Parathyroid adenoma (tissue), 2 donors: ENCODE data around the gene TDP1.

Experiments
- H2AFZ ChIP-seq: fragments of 300-600 bp; sonication (generic); one replicate; pipeline ENCODE4 v1.7.0; 2017; ENCODE audit warnings: antibody characterized with exemption, mild to moderate bottlenecking
- H3K27ac ChIP-seq: fragments of 300-600 bp; sonication (generic); one replicate; pipeline ENCODE4 v1.7.0; 2017
- H3K27me3 ChIP-seq: fragments of 300-600 bp; sonication (generic); one replicate; pipeline ENCODE4 v1.7.0; 2017; ENCODE audit warnings: low read length; ENCODE audit not compliant: control insufficient read depth, insufficient read depth
- H3K36me3 ChIP-seq: fragments of 300-600 bp; sonication (generic); one replicate; pipeline ENCODE4 v1.7.0; 2017; ENCODE audit warnings: low read length; ENCODE audit not compliant: control insufficient read depth, insufficient read depth
- H3K4me1 ChIP-seq: fragments of 300-600 bp; sonication (generic); one replicate; pipeline ENCODE4 v1.7.0; 2017; ENCODE audit warnings: control low read depth
- H3K4me2 ChIP-seq: fragments of 300-600 bp; sonication (generic); one replicate; pipeline ENCODE4 v1.7.0; 2017; ENCODE audit warnings: low read length
- H3K4me3 ChIP-seq: fragments of 300-600 bp; sonication (generic); one replicate; pipeline ENCODE4 v1.7.0; 2017; ENCODE audit warnings: low read depth, low read length
- H3K79me2 ChIP-seq: fragments of 300-600 bp; sonication (generic); one replicate; pipeline ENCODE4 v1.7.0; 2017; ENCODE audit warnings: control low read depth
- H3K9ac ChIP-seq: fragments of 300-600 bp; sonication (generic); one replicate; pipeline ENCODE4 v1.7.0; 2017; ENCODE audit warnings: mild to moderate bottlenecking
- H3K9me3 ChIP-seq: fragments of 300-600 bp; sonication (generic); one replicate; pipeline ENCODE4 v1.7.0; 2017; ENCODE audit warnings: low read length; ENCODE audit not compliant: control insufficient read depth
- CTCF ChIP-seq: fragments of 300-600 bp; sonication (generic); IDR thresholded peaks from one replicate; pipeline ENCODE4 v1.7.0; 2017; ENCODE audit warnings: antibody characterized with exemption, mild to moderate bottlenecking
- donor health status: primary hyperparathyroidism.

Gene TDP1

GRCh38 chr14:89957376-89957775, 1.6 kb downstream of the TDP1 start:
- Histone ChIP-seq H3K79me2 (no peaks in the 10 kb centered on the region), H2AFZ (no peak overlapping the region), H3K9ac (no peak overlapping the region), H3K9me3 (no peaks in the 10 kb centered on the region), H3K27ac (no peak overlapping the region), H3K4me1 (peaks cover 13% of the 10 kb centered on the region), H3K36me3 (no peaks in the 10 kb centered on the region), H3K4me2 (no peak overlapping the region), H3K27me3 (no peaks in the 10 kb centered on the region), H3K4me3 (no peak overlapping the region)
- TF ChIP-seq CTCF: no peak

- H3K36me3 ChIP-seq: no peaks in the 10 kb centered on the region
- TF ChIP-seq CTCF: no peak
- no peaks in the 10 kb centered on the region for H3K79me2 ChIP-seq
- H3K27ac ChIP-seq: no peak overlapping the region
- H2AFZ ChIP-seq: no peak overlapping the region
- no peak overlapping the region for H3K4me3 ChIP-seq
- no peaks in the 10 kb centered on the region for H3K9me3 ChIP-seq
- no peaks in the 10 kb centered on the region for H3K27me3 ChIP-seq
- H3K4me1 ChIP-seq: peaks cover 13% of the 10 kb centered on the region
- no peak overlapping the region for H3K9ac ChIP-seq
- no peak overlapping the region for H3K4me2 ChIP-seq
These were observed 2.1 kb downstream of the TDP1 start for GRCh38 chr14:89957791-89958190.

GRCh38 chr14:89958966-89959365, 3.2 kb downstream of the TDP1 start:
- H3K4me3 ChIP-seq: no peak overlapping the region
- TF ChIP-seq CTCF: no peak
- no peak overlapping the region for H2AFZ ChIP-seq
- H3K4me2 ChIP-seq: no peak overlapping the region
- no peaks in the 10 kb centered on the region for H3K27me3 ChIP-seq
- no peak overlapping the region for H3K27ac ChIP-seq
- no peaks in the 10 kb centered on the region for H3K9me3 ChIP-seq
- H3K36me3 ChIP-seq: no peaks in the 10 kb centered on the region
- H3K9ac ChIP-seq: no peak overlapping the region
- peaks cover 10% of the 10 kb centered on the region for H3K4me1 ChIP-seq
- no peaks in the 10 kb centered on the region for H3K79me2 ChIP-seq

- Histone ChIP-seq H2AFZ (no peak overlapping the region), H3K79me2 (no peaks in the 10 kb centered on the region), H3K36me3 (no peaks in the 10 kb centered on the region), H3K4me2 (no peak overlapping the region), H3K4me3 (no peak overlapping the region), H3K9me3 (no peaks in the 10 kb centered on the region), H3K4me1 (peaks cover 9% of the 10 kb centered on the region), H3K27me3 (no peaks in the 10 kb centered on the region), H3K9ac (no peak overlapping the region), H3K27ac (no peak overlapping the region)
- TF ChIP-seq CTCF: no peak
These were observed 4.2 kb downstream of the TDP1 start for GRCh38 chr14:89959853-89960445.

GRCh38 chr14:89960914-89961313, 5.2 kb downstream of the TDP1 start:
- no peak overlapping the region for H3K27ac ChIP-seq
- no peaks in the 10 kb centered on the region for H3K79me2 ChIP-seq
- peaks cover 6% of the 10 kb centered on the region for H3K4me1 ChIP-seq
- H2AFZ ChIP-seq: no peak overlapping the region
- H3K36me3 ChIP-seq: no peaks in the 10 kb centered on the region
- no peaks in the 10 kb centered on the region for H3K27me3 ChIP-seq
- H3K9ac ChIP-seq: no peak overlapping the region
- no peak overlapping the region for H3K4me3 ChIP-seq
- no peak overlapping the region for H3K4me2 ChIP-seq
- TF ChIP-seq CTCF: no peak
- no peaks in the 10 kb centered on the region for H3K9me3 ChIP-seq
